Measurements from ENCODE around the gene COPG1.

- TF ChIP-seq CTCF (IDR thresholded peaks at IDR 0.05) (no peak), REST (IDR thresholded peaks at IDR 0.05; ENCODE audit: insufficient read depth in 1 of 2, low read depth in 2 of 2, low read length in 1 of 2) (no peak), POLR2AphosphoS5 (IDR thresholded peaks at IDR 0.05; ENCODE audit: low read depth, low read length) (no peak), SIN3A (IDR thresholded peaks at IDR 0.05; ENCODE audit: borderline replicate concordance, insufficient read depth, low read depth, low read length) (no peak)
Observed at GRCh38 chr3:129320825-129321487, 71.5 kb downstream of the COPG1 start.

Measured in Panc1 (cell line).